ENCODE data around the gene SORL1-AS1.

DNA sequence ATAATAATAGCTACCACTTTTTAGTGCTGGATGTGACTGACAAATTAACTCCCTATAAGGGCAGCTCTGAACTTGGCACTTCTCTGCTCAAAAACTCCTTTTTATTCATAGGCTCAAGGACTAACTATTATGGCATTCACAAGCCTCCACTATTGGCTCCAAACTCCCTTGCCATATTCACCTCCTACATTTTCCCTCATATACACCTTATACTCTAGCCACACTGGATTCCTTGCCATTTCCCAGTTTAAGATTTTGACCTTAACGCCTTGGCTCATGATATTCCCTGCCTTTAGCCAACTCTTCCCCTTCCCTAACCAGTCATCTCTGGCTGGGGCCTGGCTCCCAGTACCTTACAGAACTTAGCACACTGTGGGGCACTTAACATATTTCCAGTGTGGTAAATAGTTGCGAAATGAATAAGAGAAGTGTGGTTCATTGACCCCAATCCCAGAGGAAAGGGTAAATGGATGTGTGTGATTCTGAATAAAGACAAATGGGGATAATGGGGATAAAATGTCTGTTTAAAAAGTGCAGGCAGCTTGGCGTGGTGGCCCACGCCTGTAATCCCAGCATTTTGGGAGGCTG lies 40.7 kb downstream of the SORL1-AS1 start:
- TF ChIP-seq POLR2A (IDR thresholded peaks at IDR 0.05; ENCODE audit: low read depth, low read length): no peak
- TF ChIP-seq POLR2AphosphoS5 (IDR thresholded peaks at IDR 0.05; ENCODE audit: low read depth, low read length): no peak

Data from GM12891 (cell line).